Activated CD8-positive, alpha-beta T cell treated with anti-CD3 and anti-CD28 coated beads for 36 hours (primary cell): ENCODE data around the gene COL18A1. TPM values are rescaled to one million over a fixed set of nuclear protein-coding genes. Genes with fewer than 3 reads are reported as not detected.

Experiments used
- ATAC-seq: fragments of 200-7000 bp; cut with Tn5 transposase; one replicate; pipeline ENCODE4 v1.10.0; 2021; ENCODE audit warnings: mild to moderate bottlenecking, moderate library complexity
- CTCF ChIA-PET: fragments of 350-600 bp; sonication (Branson Sonifier 250); formaldehyde crosslinking; loops from one replicate; lab custom pipeline; 2021; ENCODE audit warnings: antibody characterized with exemption; lab: Charles Lee
- POLR2A ChIA-PET: fragments of 350-600 bp; sonication (Branson Sonifier 250); formaldehyde crosslinking; loops from one replicate; lab custom pipeline; 2021; ENCODE audit warnings: antibody characterized with exemption; lab: Charles Lee
- DNase-seq: peaks from one replicate; pipeline ENCODE4 v3.0.0-alpha.2; 2020
- H3K27ac Mint-ChIP-seq: one replicate; pipeline ENCODE4 v1.8.0; 2021; ENCODE audit warnings: mild to moderate bottlenecking, mixed read lengths
- H3K27me3 Mint-ChIP-seq: one replicate; pipeline ENCODE4 v1.8.0; 2021; ENCODE audit warnings: mixed read lengths
- H3K36me3 Mint-ChIP-seq: one replicate; pipeline ENCODE4 v1.8.0; 2021; ENCODE audit warnings: low read depth, mixed read lengths
- H3K4me1 Mint-ChIP-seq: one replicate; pipeline ENCODE4 v1.8.0; 2021; ENCODE audit warnings: low read depth, mixed read lengths
- H3K4me3 Mint-ChIP-seq: one replicate; pipeline ENCODE4 v1.8.0; 2021; ENCODE audit warnings: mild to moderate bottlenecking, moderate library complexity, mixed read lengths
- H3K9me3 Mint-ChIP-seq: one replicate; pipeline ENCODE4 v1.8.0; 2021; ENCODE audit warnings: mixed read lengths
- CTCF ChIP-seq: fragments of 200-600 bp; IDR thresholded peaks from one replicate; pipeline ENCODE4 v1.8.0; 2022; ENCODE audit warnings: antibody characterized with exemption, mild to moderate bottlenecking
- intact Hi-C: fragments of 100-400 bp; cut with micrococcal nuclease; formaldehyde crosslinking; loops from one replicate; pipeline ENCODE4 v1.10.0; 2022
- total RNA-seq, 2 experiments: library from RNA; stranded (reverse); gene quantifications; one replicate each; pipeline ENCODE4 v1.2.3, GENCODE V29; 2021

Gene COL18A1
- total RNA-seq, 2 experiments from 2014 or later, result 9.4 to 9.7 TPM

DNA sequence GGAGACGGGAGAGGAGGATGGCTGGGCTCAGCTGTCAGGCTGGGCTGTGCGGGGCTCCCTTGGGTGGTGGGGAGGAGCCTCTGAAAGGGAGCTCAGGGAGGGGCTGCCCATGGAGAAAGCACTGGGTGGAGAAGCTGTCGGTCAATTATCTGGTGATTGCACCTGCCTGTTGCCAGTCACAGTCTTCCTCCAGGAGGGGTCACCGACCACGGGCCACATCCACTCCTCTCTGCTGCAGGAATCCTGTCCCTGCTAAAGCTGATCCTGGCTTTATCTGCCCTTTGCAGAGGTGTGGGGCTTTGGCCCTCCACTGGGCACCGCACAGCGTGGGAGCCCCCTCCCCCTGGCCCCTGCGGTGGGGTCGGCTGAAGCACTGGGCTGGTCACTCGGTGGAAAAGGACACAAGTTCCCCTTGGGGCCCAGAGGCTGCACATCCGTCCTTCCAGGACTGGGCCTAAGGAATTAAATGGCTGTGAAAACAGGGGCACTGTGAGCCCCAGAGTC, 21.8 kb upstream of the COL18A1 start:
- Mint-ChIP-seq H3K4me1 (no peaks in the 10 kb centered on the region), H3K27me3 (peaks cover 16% of the 10 kb centered on the region), H3K27ac (no peak overlapping the region), H3K4me3 (no peak overlapping the region), H3K9me3 (no peaks in the 10 kb centered on the region), H3K36me3 (no peaks in the 10 kb centered on the region)
- intact Hi-C loops, result no loop called here
- CTCF ChIA-PET, result no interaction called here
- POLR2A ChIA-PET, result no interaction called here
- no peak for TF ChIP-seq CTCF
- ATAC-seq (no peak), DNase-seq (no peak)

GRCh38 chr21:45383615-45384201, 21.3 kb upstream of the COL18A1 start:
- DNase-seq, result no peak
- Mint-ChIP-seq H3K4me3 (no peak overlapping the region), H3K4me1 (no peaks in the 10 kb centered on the region), H3K9me3 (no peaks in the 10 kb centered on the region), H3K27me3 (peaks cover 16% of the 10 kb centered on the region), H3K36me3 (no peaks in the 10 kb centered on the region), H3K27ac (no peak overlapping the region)
- ATAC-seq, result no peak
- intact Hi-C loops, result no loop called here
- POLR2A ChIA-PET, result no interaction called here
- CTCF ChIA-PET, result no interaction called here
- TF ChIP-seq CTCF, result no peak

- Mint-ChIP-seq H3K36me3 (no peaks in the 10 kb centered on the region), H3K9me3 (no peaks in the 10 kb centered on the region), H3K27ac (no peak overlapping the region), H3K4me3 (no peak overlapping the region), H3K4me1 (no peaks in the 10 kb centered on the region), H3K27me3 (peaks cover 11% of the 10 kb centered on the region)
- ChIA-PET CTCF (no interaction called here), POLR2A (no interaction called here)
- intact Hi-C loops, result no loop called here
- TF ChIP-seq CTCF, result no peak
- DNase-seq, result no peak
- no peak for ATAC-seq
These were observed 20.1 kb upstream of the COL18A1 start for GRCh38 chr21:45384656-45385548.

GRCh38 chr21:45385549-45386050, 19.4 kb upstream of the COL18A1 start:
- ChIA-PET POLR2A (no interaction called here), CTCF (no interaction called here)
- no peak overlapping the region for H3K27ac Mint-ChIP-seq
- no peaks in the 10 kb centered on the region for H3K4me1 Mint-ChIP-seq
- peaks cover 8% of the 10 kb centered on the region for H3K27me3 Mint-ChIP-seq
- H3K36me3 Mint-ChIP-seq, result no peaks in the 10 kb centered on the region
- no peak overlapping the region for H3K4me3 Mint-ChIP-seq
- no peak for DNase-seq
- TF ChIP-seq CTCF, result no peak
- no peaks in the 10 kb centered on the region for H3K9me3 Mint-ChIP-seq
- no peak for ATAC-seq
- intact Hi-C loops, result no loop called here

GRCh38 chr21:45386336-45386727, 18.6 kb upstream of the COL18A1 start:
- H3K4me3 Mint-ChIP-seq, result no peak overlapping the region
- H3K36me3 Mint-ChIP-seq, result no peaks in the 10 kb centered on the region
- H3K27ac Mint-ChIP-seq, result no peak overlapping the region
- ATAC-seq, result no peak
- DNase-seq, result no peak
- ChIA-PET POLR2A (no interaction called here), CTCF (no interaction called here)
- intact Hi-C loops, result no loop called here
- no peak for TF ChIP-seq CTCF
- no peaks in the 10 kb centered on the region for H3K4me1 Mint-ChIP-seq
- H3K27me3 Mint-ChIP-seq, result peaks cover 7% of the 10 kb centered on the region
- H3K9me3 Mint-ChIP-seq, result no peaks in the 10 kb centered on the region
